Testis (tissue), 3 donors: Measurements from ENCODE around the gene INTS6. TPM values are rescaled to one million over a fixed set of nuclear protein-coding genes. Genes with fewer than 3 reads are reported as not detected.

ENCODE experiments used
- DNase-seq: peaks from one replicate; pipeline ENCODE4 v3.0.0-alpha.2; 2019
- H3K27ac ChIP-seq, 2 donors: fragments of 200-600 bp; sonication (generic); one replicate each; pipeline ENCODE4 v1.5.1; 2019
- H3K27me3 ChIP-seq: fragments of 200-600 bp; sonication (generic); one replicate; pipeline ENCODE4 v1.5.1; 2019
- H3K36me3 ChIP-seq: fragments of 200-600 bp; sonication (generic); one replicate; pipeline ENCODE4 v1.5.1; 2017; ENCODE audit warnings: low read depth; ENCODE audit errors: missing control alignments
- H3K4me1 ChIP-seq: fragments of 200-600 bp; sonication (generic); one replicate; pipeline ENCODE4 v1.5.1; 2019
- H3K4me3 ChIP-seq, 2 donors: fragments of 200-600 bp; sonication (generic); one replicate each; pipeline ENCODE4 v1.5.1; 2017 to 2019
- H3K9me3 ChIP-seq: fragments of 200-600 bp; sonication (generic); one replicate; pipeline ENCODE4 v1.5.1; 2017
- POLR2A ChIP-seq: fragments of 450-650 bp; IDR thresholded peaks from one replicate; pipeline ENCODE4 v1.6.1; 2017; ENCODE audit warnings: antibody characterized with exemption, mild to moderate bottlenecking, moderate library complexity
- WGBS, 2 donors: methylation state at CpG; one replicate each; pipeline ENCODE4 v1.1.5; 2018; 5-methylcytosine and 5-hydroxymethylcytosine counted together
- intact Hi-C: fragments of 100-400 bp; cut with DNase I; formaldehyde crosslinking; loops from one replicate; pipeline ENCODE4 v1.15.1; 2023; ENCODE audit warnings: low total_unique reads
- polyA plus RNA-seq: library from polyadenylated mRNA; stranded (reverse); fragments of 350-450 nt; fragmentation: Illumina TruSeq; extraction: RNeasy Lipid Tissue Mini Kit (QIAGEN cat#74804); gene quantifications from one replicate; pipeline ENCODE4 v1.2.3, GENCODE V29; 2014; ENCODE audit warnings: low read depth, low replicate concordance; ENCODE audit not compliant: insufficient read depth
- total RNA-seq, 2 donors: library from RNA; depleted of rRNA; stranded (reverse); fragments of >200 nt; gene quantifications; one replicate each; pipeline ENCODE4 v1.2.3, GENCODE V29; 2016
- TF ChIP-seq, protein P1 (sequence below), 3 experiments: fragments of 450-650 bp in 2 of 3; fragments of 200-600 bp in 1 of 3; sonication (generic) in 1 of 3; IDR thresholded peaks; one replicate each; pipeline ENCODE4 v1.5.1; 2016 to 2019; ENCODE audit warnings: antibody characterized with exemption in 3 of 3, mild to moderate bottlenecking in 2 of 3, moderate library complexity in 1 of 3

Gene INTS6
- total and polyA plus RNA-seq, 3 donors from 2014 or later = 97.6 to 132 (median 130) TPM

DNA sequence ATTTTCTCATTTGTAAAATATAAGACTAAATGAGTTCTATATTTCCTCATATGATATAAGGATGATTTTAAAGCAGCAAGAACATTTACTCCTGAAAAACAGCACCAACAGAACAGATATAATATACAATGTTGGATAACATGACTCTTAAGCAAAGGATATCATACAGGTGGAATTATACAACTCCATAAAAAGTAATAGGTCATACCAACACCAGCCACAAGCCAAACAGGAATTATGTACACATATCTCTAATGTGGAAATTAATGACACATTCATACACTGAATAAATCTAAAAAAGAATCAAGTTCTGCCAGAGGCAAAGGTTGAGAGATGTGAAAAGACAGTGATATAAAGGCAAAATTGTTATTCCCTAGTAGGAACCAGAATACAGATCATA is 25.9 kb downstream of the INTS6 start:
- intact Hi-C loops = no loop called here
- H3K9me3 ChIP-seq = no peaks in the 10 kb centered on the region
- DNase-seq = no peak
- H3K4me1 ChIP-seq = no peaks in the 10 kb centered on the region
- H3K27ac ChIP-seq = no peak overlapping the region
- no peak overlapping the region for H3K4me3 ChIP-seq
- no peaks in the 10 kb centered on the region for H3K36me3 ChIP-seq
- TF ChIP-seq, protein P1, sequence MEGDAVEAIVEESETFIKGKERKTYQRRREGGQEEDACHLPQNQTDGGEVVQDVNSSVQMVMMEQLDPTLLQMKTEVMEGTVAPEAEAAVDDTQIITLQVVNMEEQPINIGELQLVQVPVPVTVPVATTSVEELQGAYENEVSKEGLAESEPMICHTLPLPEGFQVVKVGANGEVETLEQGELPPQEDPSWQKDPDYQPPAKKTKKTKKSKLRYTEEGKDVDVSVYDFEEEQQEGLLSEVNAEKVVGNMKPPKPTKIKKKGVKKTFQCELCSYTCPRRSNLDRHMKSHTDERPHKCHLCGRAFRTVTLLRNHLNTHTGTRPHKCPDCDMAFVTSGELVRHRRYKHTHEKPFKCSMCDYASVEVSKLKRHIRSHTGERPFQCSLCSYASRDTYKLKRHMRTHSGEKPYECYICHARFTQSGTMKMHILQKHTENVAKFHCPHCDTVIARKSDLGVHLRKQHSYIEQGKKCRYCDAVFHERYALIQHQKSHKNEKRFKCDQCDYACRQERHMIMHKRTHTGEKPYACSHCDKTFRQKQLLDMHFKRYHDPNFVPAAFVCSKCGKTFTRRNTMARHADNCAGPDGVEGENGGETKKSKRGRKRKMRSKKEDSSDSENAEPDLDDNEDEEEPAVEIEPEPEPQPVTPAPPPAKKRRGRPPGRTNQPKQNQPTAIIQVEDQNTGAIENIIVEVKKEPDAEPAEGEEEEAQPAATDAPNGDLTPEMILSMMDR (IDR thresholded peaks at IDR 0.05) = no peak
- no peak for TF ChIP-seq POLR2A
- no peaks in the 10 kb centered on the region for H3K27me3 ChIP-seq

DNA sequence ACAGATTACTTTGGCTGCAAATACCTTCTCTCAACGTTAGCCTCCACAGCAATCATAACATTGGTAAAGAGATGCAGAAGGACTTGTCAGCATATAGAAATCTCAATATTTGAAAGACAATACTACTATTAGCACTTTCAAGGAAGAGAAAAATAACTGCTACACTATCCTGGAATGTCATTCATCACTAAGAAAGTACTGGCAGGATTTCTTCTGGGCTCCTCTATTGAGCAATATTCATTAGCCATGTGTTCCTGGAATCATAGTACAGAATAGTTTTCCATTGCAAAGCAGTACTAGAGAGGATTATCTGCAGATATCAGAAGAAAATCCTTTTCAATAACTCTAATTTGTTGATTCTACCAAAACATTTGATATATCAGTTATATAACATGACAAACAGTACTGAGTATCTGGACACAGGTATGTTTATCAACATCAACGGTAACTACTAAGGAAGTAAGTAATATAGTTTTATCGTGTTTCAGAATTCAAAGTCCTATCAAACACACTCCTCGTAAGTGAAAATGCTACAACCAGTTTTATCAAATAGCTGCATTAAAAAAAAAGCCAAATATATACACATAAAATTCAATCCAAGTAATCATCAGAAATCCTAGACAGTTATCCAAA is 27.3 kb downstream of the INTS6 start:
- no peak overlapping the region for H3K27ac ChIP-seq
- no peaks in the 10 kb centered on the region for H3K9me3 ChIP-seq
- H3K36me3 ChIP-seq = no peaks in the 10 kb centered on the region
- no peak for DNase-seq
- 73 to 74% methylated on average over 4 of the region's 4 CpGs for WGBS, 2 donors
- intact Hi-C loops = no loop called here
- H3K4me3 ChIP-seq = no peak overlapping the region
- peaks cover 5% of the 10 kb centered on the region for H3K4me1 ChIP-seq
- TF ChIP-seq, protein P1 (IDR thresholded peaks at IDR 0.05) = no peak
- no peak for TF ChIP-seq POLR2A
- no peaks in the 10 kb centered on the region for H3K27me3 ChIP-seq

DNA sequence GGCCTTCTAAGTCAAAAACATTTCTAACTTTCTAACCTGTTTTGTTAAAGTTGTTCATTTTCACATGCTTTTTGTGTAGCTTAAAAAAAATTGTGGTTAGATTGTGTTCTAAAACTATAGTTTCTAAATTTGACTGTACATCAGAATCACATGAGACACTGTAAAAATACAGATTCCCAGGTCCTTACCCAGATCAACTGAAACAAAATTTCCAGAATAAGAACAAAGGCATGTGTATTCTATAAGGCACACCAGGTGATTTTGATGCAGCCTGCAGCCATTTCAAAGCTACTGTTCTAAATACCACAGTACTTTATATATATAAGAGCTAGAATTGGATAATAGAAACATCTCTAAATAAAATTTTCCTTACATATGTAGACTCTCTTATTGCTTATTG is 29.1 kb downstream of the INTS6 start:
- no peaks in the 10 kb centered on the region for H3K36me3 ChIP-seq
- DNase-seq = no peak
- no peaks in the 10 kb centered on the region for H3K27me3 ChIP-seq
- H3K27ac ChIP-seq = no peak overlapping the region
- TF ChIP-seq POLR2A = no peak
- TF ChIP-seq, protein P1 (IDR thresholded peaks at IDR 0.05) = no peak
- no peak overlapping the region for H3K4me3 ChIP-seq
- intact Hi-C loops = no loop called here
- H3K4me1 ChIP-seq = peaks cover 5% of the 10 kb centered on the region
- no peaks in the 10 kb centered on the region for H3K9me3 ChIP-seq

DNA sequence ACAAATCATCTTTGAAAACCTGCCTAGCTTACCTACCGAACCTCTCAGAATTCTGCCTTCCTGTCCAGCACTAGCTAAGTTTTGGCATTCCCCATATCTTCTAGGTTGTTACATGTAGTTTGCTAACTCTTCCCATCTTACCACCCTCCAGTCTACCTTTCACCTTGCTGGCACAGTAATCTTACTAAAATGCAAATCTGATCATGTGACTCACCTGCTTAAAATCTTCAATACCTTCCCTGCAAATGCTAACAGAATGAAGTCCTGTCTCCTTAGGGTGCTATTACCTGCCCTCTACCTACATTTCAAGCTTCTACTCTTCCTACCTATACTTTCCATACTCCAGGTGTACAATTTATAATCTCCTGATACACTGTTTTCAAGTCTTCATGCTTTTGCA is 30.4 kb downstream of the INTS6 start:
- H3K27ac ChIP-seq = no peak overlapping the region
- no peaks in the 10 kb centered on the region for H3K36me3 ChIP-seq
- H3K9me3 ChIP-seq = no peaks in the 10 kb centered on the region
- WGBS, 2 donors = 72 to 94% methylated on average over 1 of the region's 1 CpG
- H3K4me1 ChIP-seq = peaks cover 5% of the 10 kb centered on the region
- intact Hi-C loops = no loop called here
- no peak overlapping the region for H3K4me3 ChIP-seq
- TF ChIP-seq, protein P1 (IDR thresholded peaks at IDR 0.05) = no peak
- no peak for TF ChIP-seq POLR2A
- no peak for DNase-seq
- H3K27me3 ChIP-seq = no peaks in the 10 kb centered on the region
